Measurements from ENCODE around the gene GJB5. TPM values are rescaled to one million over a fixed set of nuclear protein-coding genes. Genes with fewer than 3 reads are reported as not detected.
A peak's percentile ranks its signal among the peaks of the same experiment; 100 is the strongest.

The GJB5 gene
- total RNA-seq, 1 donor from 2014 or later, result 6.2 TPM

GRCh38 chr1:34776911-34777310, 22.1 kb downstream of the GJB5 start:
- DNase-seq (ENCODE audit: low spot score), result no peak

GRCh38 chr1:34777519-34778321, 22.9 kb downstream of the GJB5 start:
- no peak for DNase-seq (ENCODE audit: low spot score)

GRCh38 chr1:34778381-34778780, 23.5 kb downstream of the GJB5 start:
- no peak for DNase-seq (ENCODE audit: low spot score)

DNA sequence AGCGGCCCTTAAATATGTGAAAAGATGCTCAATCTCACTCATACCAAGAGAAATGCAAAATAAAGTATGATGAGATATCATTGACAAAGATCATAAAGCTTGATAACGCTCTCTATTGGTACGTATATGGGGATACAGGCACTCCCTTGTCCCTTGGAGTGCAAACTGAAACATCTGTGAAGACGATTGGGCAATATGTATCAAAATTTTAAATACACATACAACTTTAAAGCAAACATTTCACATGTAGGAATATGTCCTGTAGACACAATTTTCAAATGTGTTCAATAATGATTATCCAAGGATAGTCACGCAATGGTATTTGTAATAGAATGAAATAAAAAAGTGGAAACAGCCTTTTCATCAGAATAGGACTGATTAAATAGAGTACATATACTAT, 24.2 kb downstream of the GJB5 start:
- no peak for DNase-seq (ENCODE audit: low spot score)

DNA sequence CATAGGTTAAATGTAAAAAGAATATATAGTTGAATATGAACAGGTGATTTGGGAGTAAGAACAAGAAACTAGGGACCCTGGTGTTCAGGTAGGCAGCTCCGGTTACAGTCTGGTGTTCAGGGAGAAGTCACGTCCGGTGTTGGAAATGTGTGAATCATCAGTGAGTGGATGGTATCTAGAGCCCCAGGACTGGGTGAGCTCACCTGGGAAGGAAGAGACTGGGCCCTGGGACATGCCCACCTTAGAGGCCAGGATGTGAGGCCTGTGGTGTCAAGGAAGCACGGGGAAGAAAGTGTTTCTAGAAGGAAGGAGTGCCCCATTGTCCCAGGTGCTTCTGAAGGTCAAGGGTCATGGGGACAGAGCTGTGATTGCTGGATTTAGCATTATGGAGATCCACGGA, 24.7 kb downstream of the GJB5 start:
- DNase-seq (ENCODE audit: low spot score), result no peak

GRCh38 chr1:34779962-34780361, 25.1 kb downstream of the GJB5 start:
- DNase-seq (ENCODE audit: low spot score), result no peak

DNA sequence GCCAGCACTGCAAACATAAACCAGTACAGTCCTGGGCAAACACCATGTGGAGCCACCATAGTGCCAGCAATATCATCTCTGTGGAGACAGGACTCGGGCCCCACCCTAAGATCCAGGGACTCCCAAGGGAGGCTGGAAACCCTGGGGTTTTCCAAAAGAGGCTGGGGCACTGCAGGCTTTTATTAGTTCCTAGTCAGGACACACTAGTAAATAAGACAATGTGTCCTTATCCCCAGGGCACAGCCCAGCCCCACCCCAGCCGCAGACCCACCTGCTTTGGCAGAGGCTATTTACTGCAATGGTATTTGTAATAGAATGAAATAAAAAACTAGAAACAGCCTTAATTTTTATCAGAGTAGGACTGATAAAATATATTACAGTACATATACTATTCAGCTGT, 25.7 kb downstream of the GJB5 start:
- no peak for DNase-seq (ENCODE audit: low spot score)

DNA sequence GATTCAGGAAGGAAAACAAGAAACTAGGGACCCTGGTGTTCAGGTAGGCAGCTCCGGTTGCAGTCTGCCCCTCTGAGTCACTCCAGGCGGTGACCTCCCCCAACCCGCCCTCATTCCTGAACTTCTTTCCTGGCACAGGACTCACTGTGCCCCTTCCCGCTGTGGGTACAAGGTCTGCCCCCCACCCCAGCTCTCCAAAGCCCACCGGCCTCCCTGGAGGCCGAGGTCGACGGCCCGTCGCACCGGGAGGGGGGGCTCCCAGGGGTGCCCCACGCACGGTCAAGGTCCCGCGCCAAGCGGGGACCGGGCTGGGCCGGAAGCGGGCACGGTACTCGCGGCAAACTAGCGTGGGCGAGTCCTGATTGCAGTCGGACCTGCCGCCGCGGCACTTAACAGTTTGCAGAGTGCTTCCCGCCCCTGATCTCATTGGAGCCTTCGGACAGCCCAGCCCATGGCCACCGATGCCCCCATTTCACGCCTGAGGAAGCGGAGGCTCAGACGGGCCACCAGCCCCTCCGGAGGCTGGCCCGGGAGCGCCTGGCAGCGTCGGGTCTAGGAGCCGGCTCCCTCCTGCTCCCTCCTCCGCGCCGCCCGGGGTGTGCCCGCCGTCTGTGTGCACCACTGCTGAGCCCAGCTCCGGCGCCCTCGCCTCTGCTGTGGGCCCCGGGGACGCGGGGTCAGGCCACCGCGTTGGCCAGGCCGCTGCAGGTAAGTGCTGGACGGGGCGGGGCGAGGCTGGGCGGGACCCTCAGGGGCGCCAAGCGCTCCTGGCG, 26.4 kb downstream of the GJB5 start, which contains the start of gene GJB3:
TSS of gene GJB3 (plus strand) at position 144 of the 773 bp plus-strand sequence. CDS start 3,549 bp downstream, outside the sequence.
- DNase-seq (ENCODE audit: low spot score), result no peak

GRCh38 chr1:34781844-34782391, 27.1 kb downstream of the GJB5 start:
- peak; percentile 58 for DNase-seq (ENCODE audit: low spot score)

DNA sequence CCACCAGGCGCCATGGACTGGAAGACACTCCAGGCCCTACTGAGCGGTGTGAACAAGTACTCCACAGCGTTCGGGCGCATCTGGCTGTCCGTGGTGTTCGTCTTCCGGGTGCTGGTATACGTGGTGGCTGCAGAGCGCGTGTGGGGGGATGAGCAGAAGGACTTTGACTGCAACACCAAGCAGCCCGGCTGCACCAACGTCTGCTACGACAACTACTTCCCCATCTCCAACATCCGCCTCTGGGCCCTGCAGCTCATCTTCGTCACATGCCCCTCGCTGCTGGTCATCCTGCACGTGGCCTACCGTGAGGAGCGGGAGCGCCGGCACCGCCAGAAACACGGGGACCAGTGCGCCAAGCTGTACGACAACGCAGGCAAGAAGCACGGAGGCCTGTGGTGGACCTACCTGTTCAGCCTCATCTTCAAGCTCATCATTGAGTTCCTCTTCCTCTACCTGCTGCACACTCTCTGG, 29.9 kb downstream of the GJB5 start:
- DNase-seq (ENCODE audit: low spot score), result no peak

DNA sequence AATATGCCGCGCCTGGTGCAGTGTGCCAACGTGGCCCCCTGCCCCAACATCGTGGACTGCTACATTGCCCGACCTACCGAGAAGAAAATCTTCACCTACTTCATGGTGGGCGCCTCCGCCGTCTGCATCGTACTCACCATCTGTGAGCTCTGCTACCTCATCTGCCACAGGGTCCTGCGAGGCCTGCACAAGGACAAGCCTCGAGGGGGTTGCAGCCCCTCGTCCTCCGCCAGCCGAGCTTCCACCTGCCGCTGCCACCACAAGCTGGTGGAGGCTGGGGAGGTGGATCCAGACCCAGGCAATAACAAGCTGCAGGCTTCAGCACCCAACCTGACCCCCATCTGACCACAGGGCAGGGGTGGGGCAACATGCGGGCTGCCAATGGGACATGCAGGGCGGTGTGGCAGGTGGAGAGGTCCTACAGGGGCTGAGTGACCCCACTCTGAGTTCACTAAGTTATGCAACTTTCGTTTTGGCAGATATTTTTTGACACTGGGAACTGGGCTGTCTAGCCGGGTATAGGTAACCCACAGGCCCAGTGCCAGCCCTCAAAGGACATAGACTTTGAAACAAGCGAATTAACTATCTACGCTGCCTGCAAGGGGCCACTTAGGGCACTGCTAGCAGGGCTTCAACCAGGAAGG, 30.5 kb downstream of the GJB5 start:
- no peak for DNase-seq (ENCODE audit: low spot score)

- DNase-seq (ENCODE audit: low spot score), result no peak
Observed at GRCh38 chr1:34785875-34786470, 31.1 kb downstream of the GJB5 start.

DNA sequence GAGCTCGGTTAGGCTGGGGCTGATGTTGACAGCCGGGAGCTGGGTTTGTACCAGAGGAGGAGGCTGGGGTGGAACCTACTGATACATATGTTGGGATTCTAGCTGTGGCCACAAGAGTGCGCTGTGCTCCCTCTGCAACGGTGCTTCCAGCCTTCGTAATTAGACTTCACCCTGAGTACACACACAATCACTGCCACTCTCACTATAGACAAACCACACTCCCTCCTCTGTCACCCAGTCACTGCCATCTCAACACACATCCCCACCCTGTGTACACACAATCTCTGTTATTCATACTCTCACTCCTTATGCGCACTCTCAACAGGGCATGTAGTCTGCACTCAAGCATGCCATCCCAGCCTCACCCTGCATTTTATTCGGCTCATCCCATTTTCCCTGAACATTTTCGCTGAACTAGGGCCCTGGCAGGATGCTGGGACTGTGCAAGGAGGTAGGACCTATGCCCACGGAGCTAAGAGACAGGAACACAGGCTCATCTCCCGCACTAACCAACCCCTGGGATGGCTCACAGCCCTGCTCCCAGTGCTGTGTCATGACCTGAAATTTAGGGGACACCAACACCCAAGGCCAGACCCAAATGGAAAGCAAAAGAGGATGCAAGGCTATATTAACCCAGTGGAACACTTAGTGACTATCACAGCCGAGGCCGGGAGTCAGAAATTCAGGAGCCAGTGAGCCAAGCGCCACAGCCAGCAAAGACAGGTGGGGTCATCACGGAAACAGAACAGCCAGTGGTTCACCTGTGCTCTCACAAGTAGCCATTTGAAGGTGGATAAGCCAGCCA, 31.9 kb downstream of the GJB5 start:
- peak; percentile 87 for DNase-seq (ENCODE audit: low spot score)

DNA sequence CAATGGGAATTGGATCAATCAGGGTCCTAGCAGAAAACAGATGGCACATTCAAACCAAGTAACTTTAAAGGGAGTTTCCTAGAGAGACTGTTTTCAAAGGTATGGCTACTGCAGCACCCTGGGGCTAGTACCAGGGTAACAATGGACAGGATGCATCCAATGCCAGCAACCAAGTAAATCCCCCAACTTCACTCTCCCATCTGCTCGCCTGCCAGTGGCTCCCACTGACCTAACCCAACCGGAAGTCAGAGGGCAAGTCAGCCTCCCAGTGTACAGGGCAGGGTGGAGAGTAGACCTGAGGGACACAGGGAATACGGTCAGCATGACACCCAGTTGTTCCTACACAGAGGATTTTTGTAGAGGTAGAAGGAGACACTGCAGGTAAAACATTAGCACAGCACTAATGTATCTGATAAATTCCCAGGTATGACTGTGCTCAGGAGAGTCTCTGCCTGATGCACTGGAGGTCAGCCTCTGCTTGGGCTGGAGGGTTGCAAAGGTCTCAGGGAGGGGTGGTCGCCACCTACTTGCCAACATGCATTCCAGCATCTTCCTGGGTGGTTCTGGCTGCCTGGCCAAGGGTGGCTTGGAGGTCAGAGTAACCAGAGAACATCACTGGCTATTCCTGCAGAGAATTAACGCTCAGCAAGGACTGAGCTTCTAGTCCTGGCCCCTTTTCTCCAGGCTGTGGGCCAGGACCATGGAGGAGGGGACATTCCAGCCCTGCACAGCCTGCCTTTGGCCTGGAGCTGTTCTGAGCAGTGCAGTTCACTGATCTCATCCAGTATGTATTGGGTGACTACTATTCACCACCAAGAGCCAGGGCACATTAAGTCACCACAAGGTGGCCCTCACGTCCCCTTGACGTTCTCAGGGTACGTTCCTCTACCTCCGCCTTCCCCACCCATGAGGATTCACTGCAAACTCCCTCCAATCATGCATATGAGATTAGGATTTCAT, 32.9 kb downstream of the GJB5 start:
- DNase-seq (ENCODE audit: low spot score), result no peak

- DNase-seq (ENCODE audit: low spot score), result no peak
Observed at GRCh38 chr1:34790985-34791384, 36.1 kb downstream of the GJB5 start.

- DNase-seq (ENCODE audit: low spot score), result no peak
Observed at GRCh38 chr1:34792424-34792823, 37.6 kb downstream of the GJB5 start.

GRCh38 chr1:34792868-34793727, 38.3 kb downstream of the GJB5 start, which contains the start of gene GJA4:
GJA4 (plus strand) TSS chr1:34792999; CDS start chr1:34794214, 1,215 bp downstream.
- no peak for DNase-seq (ENCODE audit: low spot score)

GRCh38 chr1:34794001-34794789, 39.3 kb downstream of the GJB5 start:
- no peak for DNase-seq (ENCODE audit: low spot score)
